DND-41 (cell line): ENCODE data around the gene SEMA3B.

ENCODE experiments used
- ATAC-seq: fragments of 200-7000 bp; cut with Tn5 transposase; 3 replicates; pipeline ENCODE4 v1.9.1; 2021; ENCODE audit warnings: low read depth; ENCODE audit not compliant: insufficient read depth
- DNase-seq: peaks from one replicate; pipeline ENCODE4 v3.0.0-alpha.2; 2020
- H2AFZ ChIP-seq: 2 replicates; pipeline ENCODE4 v1.6.0; 2012; ENCODE audit warnings: low read depth, low read length
- H3K27ac ChIP-seq: 2 replicates; pipeline ENCODE4 v1.5.1; 2012; ENCODE audit warnings: low read length, inconsistent platforms
- H3K27me3 ChIP-seq: fragments of 200-600 bp; sonication (generic); 2 replicates; pipeline ENCODE4 v1.6.0; 2012; ENCODE audit warnings: low read length, mild to moderate bottlenecking, inconsistent platforms; ENCODE audit not compliant: insufficient read depth, poor library complexity
- H3K36me3 ChIP-seq: 2 replicates; pipeline ENCODE4 v1.5.1; 2012; ENCODE audit warnings: low read length, inconsistent platforms; ENCODE audit not compliant: insufficient read depth
- H3K4me1 ChIP-seq: 2 replicates; pipeline ENCODE4 v1.5.1; 2012; ENCODE audit warnings: mild to moderate bottlenecking, low read length; ENCODE audit not compliant: insufficient read depth
- H3K4me2 ChIP-seq: 2 replicates; pipeline ENCODE4 v1.6.0; 2012; ENCODE audit warnings: mild to moderate bottlenecking, moderate library complexity, low read length, inconsistent platforms; ENCODE audit not compliant: insufficient read depth
- H3K4me3 ChIP-seq, 2 experiments: fragments of 200-600 bp in 1 of 2; shearing (Covaris generic) in 1 of 2; 2 replicates each; pipeline ENCODE4 v1.5.1; 2012 to 2016; ENCODE audit warnings: inconsistent platforms in 2 of 2, low read length in 2 of 2, mild to moderate bottlenecking in 2 of 2, low read depth in 1 of 2, moderate library complexity in 1 of 2
- H3K79me2 ChIP-seq: 2 replicates; pipeline ENCODE4 v1.6.0; 2012; ENCODE audit warnings: low read length, inconsistent platforms; ENCODE audit not compliant: insufficient read depth
- H3K9ac ChIP-seq: 2 replicates; pipeline ENCODE4 v1.6.0; 2012; ENCODE audit warnings: low read depth, mild to moderate bottlenecking, inconsistent platforms, low read length, moderate library complexity
- H3K9me3 ChIP-seq: 2 replicates; pipeline ENCODE4 v1.5.1; 2012; ENCODE audit warnings: low read length, moderate library complexity, mild to moderate bottlenecking, inconsistent platforms; ENCODE audit not compliant: insufficient read depth, severe bottlenecking
- H4K20me1 ChIP-seq: 2 replicates; pipeline ENCODE4 v1.6.0; 2012; ENCODE audit warnings: low read length; ENCODE audit not compliant: insufficient read depth
- EZH2 ChIP-seq: IDR thresholded peaks from 3 replicates; pipeline ENCODE4 v1.6.1; 2012; ENCODE audit warnings: borderline replicate concordance, low read depth, mild to moderate bottlenecking, moderate library complexity, low read length, inconsistent platforms; ENCODE audit not compliant: severe bottlenecking
- TF ChIP-seq, protein P1 (sequence below): IDR thresholded peaks from 2 replicates; pipeline ENCODE4 v1.5.1; 2012; ENCODE audit warnings: borderline replicate concordance, low read length, moderate library complexity, mild to moderate bottlenecking; ENCODE audit not compliant: poor library complexity, severe bottlenecking; ENCODE audit errors: extremely low read depth

SEMA3B gene

DNA sequence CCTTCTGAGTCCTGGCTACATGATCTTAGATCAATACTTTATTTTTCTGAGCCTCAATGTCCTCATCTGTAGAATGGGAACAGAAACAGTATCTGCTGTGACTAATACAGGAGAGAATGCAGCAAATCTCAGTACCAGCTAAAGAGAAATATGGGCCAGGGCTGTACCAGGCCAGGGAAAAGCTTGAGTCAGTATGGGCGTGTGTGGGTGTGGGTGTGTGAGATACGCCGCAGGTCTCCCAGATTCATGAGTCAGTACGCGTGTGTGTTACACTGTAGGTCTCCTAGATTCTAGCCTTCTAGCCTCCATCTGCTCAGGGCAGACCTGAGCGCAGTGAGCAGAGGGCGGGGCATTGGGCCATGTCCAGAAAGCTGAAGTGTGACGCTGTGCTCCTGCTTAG, 17.7 kb upstream of the SEMA3B start:
- DNase-seq (no peak), ATAC-seq (no peak)
- H4K20me1 ChIP-seq, result peaks cover 87% of the 10 kb centered on the region
- no peak overlapping the region for H3K9ac ChIP-seq
- peaks cover 73% of the 10 kb centered on the region for H3K79me2 ChIP-seq
- no peaks in the 10 kb centered on the region for H3K27me3 ChIP-seq
- TF ChIP-seq, protein P1, sequence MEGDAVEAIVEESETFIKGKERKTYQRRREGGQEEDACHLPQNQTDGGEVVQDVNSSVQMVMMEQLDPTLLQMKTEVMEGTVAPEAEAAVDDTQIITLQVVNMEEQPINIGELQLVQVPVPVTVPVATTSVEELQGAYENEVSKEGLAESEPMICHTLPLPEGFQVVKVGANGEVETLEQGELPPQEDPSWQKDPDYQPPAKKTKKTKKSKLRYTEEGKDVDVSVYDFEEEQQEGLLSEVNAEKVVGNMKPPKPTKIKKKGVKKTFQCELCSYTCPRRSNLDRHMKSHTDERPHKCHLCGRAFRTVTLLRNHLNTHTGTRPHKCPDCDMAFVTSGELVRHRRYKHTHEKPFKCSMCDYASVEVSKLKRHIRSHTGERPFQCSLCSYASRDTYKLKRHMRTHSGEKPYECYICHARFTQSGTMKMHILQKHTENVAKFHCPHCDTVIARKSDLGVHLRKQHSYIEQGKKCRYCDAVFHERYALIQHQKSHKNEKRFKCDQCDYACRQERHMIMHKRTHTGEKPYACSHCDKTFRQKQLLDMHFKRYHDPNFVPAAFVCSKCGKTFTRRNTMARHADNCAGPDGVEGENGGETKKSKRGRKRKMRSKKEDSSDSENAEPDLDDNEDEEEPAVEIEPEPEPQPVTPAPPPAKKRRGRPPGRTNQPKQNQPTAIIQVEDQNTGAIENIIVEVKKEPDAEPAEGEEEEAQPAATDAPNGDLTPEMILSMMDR, result no peak
- TF ChIP-seq EZH2, result no peak
- no peak overlapping the region for H2AFZ ChIP-seq
- no peak overlapping the region for H3K4me3 ChIP-seq
- no peak overlapping the region; the same call in 1 of the 2 replicates for H3K27ac ChIP-seq
- peaks cover 15% of the 10 kb centered on the region for H3K4me1 ChIP-seq
- no peaks in the 10 kb centered on the region for H3K9me3 ChIP-seq
- peaks cover 90% of the 10 kb centered on the region for H3K36me3 ChIP-seq
- no peak overlapping the region for H3K4me2 ChIP-seq

DNA sequence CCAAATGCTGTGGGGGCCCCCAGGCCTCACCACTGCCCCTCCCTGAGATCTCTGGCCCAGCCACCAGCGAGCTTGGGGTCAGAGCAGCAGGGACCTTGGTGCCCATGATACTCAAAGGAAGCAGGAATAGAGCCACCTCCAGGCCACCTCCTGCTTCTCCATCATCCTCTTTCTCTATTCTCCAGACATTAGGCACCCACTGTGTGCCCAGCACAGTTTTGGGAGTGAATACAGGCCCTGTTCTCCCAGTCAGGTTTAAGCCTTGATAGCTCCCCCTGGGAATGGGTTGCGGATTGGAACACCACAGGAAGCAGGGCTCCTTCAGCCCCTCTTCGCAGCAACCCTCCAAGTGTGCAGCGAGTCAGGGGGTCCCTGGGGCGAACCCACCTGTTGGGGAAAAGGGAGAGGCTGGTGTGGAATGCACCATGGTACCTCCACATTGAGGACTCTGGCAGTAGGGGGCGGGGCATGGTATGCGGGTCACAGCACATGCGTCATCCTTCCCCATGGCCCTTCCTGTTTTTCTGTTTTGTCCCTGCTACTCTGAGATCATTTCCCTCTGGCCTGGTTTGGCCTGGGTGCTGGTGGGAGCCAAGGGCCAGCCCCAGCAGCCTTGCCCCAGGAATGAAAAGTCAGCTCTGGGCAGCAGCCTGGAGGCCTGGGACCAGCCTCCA, 14.2 kb upstream of the SEMA3B start:
- ATAC-seq (no peak), DNase-seq (no peak)
- no peak overlapping the region for H3K4me3 ChIP-seq
- no peak overlapping the region for H3K9ac ChIP-seq
- no peaks in the 10 kb centered on the region for H3K27me3 ChIP-seq
- peaks cover 3% of the 10 kb centered on the region for H3K4me1 ChIP-seq
- no peak overlapping the region for H3K27ac ChIP-seq
- no peak for TF ChIP-seq EZH2
- TF ChIP-seq, protein P1, result no peak
- H3K9me3 ChIP-seq, result no peaks in the 10 kb centered on the region
- no peak overlapping the region for H2AFZ ChIP-seq
- peaks cover 38% of the 10 kb centered on the region for H3K79me2 ChIP-seq
- peaks cover 81% of the 10 kb centered on the region for H3K36me3 ChIP-seq
- H3K4me2 ChIP-seq, result no peak overlapping the region
- peaks cover 63% of the 10 kb centered on the region for H4K20me1 ChIP-seq

DNA sequence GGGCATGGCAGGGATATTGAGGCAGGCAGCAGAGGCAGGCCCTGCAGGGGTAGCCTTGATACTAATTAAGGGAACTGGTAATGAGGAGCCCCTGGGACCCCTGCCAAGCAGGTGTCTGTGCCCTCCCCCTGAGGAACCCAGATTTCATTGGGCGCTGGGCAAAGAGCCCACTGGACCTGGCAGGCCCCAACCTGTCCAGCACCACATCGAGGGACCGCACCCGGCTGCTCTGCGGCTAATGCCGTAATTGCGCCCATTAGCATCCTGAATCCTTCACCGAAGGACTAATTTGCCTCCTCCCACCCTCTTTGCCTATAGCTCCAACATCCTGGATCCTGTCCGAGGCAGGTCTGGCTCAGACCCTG, 13.7 kb upstream of the SEMA3B start:
- Histone ChIP-seq H3K4me2 (no peak overlapping the region), H3K27ac (no peak overlapping the region), H3K4me3 (no peak overlapping the region), H3K9me3 (no peaks in the 10 kb centered on the region), H4K20me1 (peaks cover 58% of the 10 kb centered on the region), H3K27me3 (no peaks in the 10 kb centered on the region), H3K4me1 (peaks cover 6% of the 10 kb centered on the region), H3K9ac (no peak overlapping the region), H2AFZ (no peak overlapping the region), H3K79me2 (peaks cover 32% of the 10 kb centered on the region), H3K36me3 (peaks cover 76% of the 10 kb centered on the region)
- TF ChIP-seq, protein P1, result no peak
- TF ChIP-seq EZH2, result no peak
- DNase-seq (no peak), ATAC-seq (no peak)
